VCaP (cell line): Measurements from ENCODE around the gene SHROOM3.

Experiments
- H3K27ac ChIP-seq: fragments of 450-650 bp; 2 replicates; pipeline ENCODE4 v1.5.1; 2017
- CTCF ChIP-seq: fragments of 450-650 bp; conservative IDR thresholded peaks from 2 replicates; pipeline ENCODE4 v1.5.1; 2017; ENCODE audit warnings: mild to moderate bottlenecking, moderate library complexity

SHROOM3 gene

GRCh38 chr4:76831711-76832373 lies 396.8 kb downstream of the SHROOM3 start:
- TF ChIP-seq CTCF, result no peak
- peak overlapping the region; percentile 75 for H3K27ac ChIP-seq
